Measurements from ENCODE around the gene CEACAM18. TPM values are rescaled to one million over a fixed set of nuclear protein-coding genes. Genes with fewer than 3 reads are reported as not detected.
A peak's percentile ranks its signal among the peaks of the same experiment; 100 is the strongest.
"Not testable (repeated sequence)": the region's sequence is repeated elsewhere in the genome, so short reads cannot be mapped to it uniquely, and the experiment has no call there.

CEACAM18 gene
- total RNA-seq, 4 donors from 2014 or later = not detected

DNA sequence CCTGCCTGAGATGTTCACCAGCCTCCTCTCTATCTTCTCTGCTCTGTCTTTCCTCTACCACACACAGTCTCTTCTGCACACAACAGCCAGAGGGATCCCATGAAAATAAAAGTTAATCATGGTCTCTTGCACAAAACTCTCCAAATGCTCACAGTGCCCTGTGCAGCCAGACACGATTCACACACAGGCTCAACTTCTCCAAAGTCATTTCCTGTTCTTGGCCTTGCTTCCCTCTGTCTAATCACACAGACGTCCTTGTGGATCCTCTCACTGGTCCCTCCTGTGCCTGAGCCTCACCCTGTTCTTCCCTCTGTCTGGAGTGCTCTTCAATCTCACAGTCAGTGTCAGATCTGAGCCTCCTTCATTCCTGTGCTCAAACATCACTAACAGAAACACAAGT, 15.4 kb downstream of the CEACAM18 start:
- no peak for ATAC-seq

DNA sequence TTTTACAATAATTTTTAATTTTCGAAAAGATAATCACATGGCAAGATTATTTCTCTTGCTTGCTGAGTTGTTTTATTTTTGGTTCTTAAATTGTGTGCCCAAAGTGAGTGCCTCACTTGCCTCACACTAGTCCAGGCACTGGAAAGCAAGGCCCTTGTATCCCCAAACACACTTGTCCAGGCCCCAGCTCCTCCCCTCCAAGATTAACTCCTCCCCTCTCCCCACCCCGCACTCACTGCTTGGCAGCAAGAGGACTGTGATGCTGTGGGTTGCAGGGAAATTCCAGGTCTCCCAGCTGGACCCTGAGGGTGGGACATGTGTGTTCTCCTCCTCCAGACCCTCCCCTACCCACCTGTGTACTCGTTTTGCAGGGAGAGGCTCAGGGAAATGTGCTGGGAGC, 19.3 kb downstream of the CEACAM18 start:
- TF ChIP-seq EP300 (IDR thresholded peaks at IDR 0.05) (no peak), POLR2A (IDR thresholded peaks at IDR 0.05) (no peak), POLR2AphosphoS5 (IDR thresholded peaks at IDR 0.05) (no peak)
- TF ChIP-seq, protein P1, sequence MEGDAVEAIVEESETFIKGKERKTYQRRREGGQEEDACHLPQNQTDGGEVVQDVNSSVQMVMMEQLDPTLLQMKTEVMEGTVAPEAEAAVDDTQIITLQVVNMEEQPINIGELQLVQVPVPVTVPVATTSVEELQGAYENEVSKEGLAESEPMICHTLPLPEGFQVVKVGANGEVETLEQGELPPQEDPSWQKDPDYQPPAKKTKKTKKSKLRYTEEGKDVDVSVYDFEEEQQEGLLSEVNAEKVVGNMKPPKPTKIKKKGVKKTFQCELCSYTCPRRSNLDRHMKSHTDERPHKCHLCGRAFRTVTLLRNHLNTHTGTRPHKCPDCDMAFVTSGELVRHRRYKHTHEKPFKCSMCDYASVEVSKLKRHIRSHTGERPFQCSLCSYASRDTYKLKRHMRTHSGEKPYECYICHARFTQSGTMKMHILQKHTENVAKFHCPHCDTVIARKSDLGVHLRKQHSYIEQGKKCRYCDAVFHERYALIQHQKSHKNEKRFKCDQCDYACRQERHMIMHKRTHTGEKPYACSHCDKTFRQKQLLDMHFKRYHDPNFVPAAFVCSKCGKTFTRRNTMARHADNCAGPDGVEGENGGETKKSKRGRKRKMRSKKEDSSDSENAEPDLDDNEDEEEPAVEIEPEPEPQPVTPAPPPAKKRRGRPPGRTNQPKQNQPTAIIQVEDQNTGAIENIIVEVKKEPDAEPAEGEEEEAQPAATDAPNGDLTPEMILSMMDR (IDR thresholded peaks at IDR 0.05) = no peak
- peaks cover 24% of the 10 kb centered on the region for H3K27me3 ChIP-seq
- H3K36me3 ChIP-seq = no peaks in the 10 kb centered on the region
- no peak for ATAC-seq
- no peaks in the 10 kb centered on the region for H3K4me1 ChIP-seq
- H3K9me3 ChIP-seq = no peaks in the 10 kb centered on the region
- H3K27ac ChIP-seq = no peak overlapping the region
- H3K4me3 ChIP-seq = no peak overlapping the region
- 33 to 73% methylated on average over 1 to 2 of the region's 3 CpGs for WGBS, 2 donors (ENCODE audit: low coverage in 1 of 2)

More for the DNA sequence above, 15.4 kb downstream of the CEACAM18 start:
- no peaks in the 10 kb centered on the region for H3K4me1 ChIP-seq
- no peak overlapping the region for H3K27ac ChIP-seq
- peaks cover 38% of the 10 kb centered on the region for H3K27me3 ChIP-seq
- H3K4me3 ChIP-seq = no peak overlapping the region
- no peaks in the 10 kb centered on the region for H3K36me3 ChIP-seq
- 27% methylated on average over 2 of the region's 2 CpGs for WGBS, 2 donors (ENCODE audit: low coverage in 1 of 2)
- no peak for TF ChIP-seq POLR2AphosphoS5 (IDR thresholded peaks at IDR 0.05)
- TF ChIP-seq POLR2A (IDR thresholded peaks at IDR 0.05) = no peak
- TF ChIP-seq, protein P1 (IDR thresholded peaks at IDR 0.05) = no peak
- TF ChIP-seq EP300 (IDR thresholded peaks at IDR 0.05) = no peak
- no peaks in the 10 kb centered on the region for H3K9me3 ChIP-seq

DNA sequence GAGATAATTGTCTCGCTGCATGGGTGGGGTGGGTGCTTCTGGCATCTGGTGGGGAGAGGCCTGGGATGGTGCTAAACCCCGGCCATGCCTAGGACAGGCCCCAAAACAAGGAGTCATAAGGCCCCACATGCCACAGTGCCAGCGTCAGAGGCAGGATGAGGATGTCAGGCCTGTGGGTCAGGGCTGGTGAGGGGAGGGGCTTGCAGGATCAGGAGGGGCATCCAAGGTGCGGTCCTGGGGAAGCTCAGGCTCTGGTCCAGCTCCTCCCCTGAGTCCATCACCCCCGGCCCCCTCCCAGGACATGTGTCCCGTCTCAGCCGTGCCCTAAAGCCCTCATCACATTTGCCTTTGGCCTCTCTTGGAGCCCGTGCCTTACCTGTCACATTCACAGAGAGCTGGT, 22.6 kb downstream of the CEACAM18 start:
- not testable (repeated sequence) for H3K4me3 ChIP-seq, H3K36me3 ChIP-seq, H3K4me1 ChIP-seq, H3K27ac ChIP-seq, ATAC-seq
- WGBS, 2 donors (ENCODE audit: low coverage in 1 of 2) = 49% methylated on average over 5 of the region's 8 CpGs; no CpG with 5 or more reads in 1 of the 2 donors
- Histone ChIP-seq H3K9me3 (peaks cover 0 to 17% (median 0%) of the 10 kb centered on the region in 3 donors), H3K27me3 (peaks cover 14% of the 10 kb centered on the region)

DNA sequence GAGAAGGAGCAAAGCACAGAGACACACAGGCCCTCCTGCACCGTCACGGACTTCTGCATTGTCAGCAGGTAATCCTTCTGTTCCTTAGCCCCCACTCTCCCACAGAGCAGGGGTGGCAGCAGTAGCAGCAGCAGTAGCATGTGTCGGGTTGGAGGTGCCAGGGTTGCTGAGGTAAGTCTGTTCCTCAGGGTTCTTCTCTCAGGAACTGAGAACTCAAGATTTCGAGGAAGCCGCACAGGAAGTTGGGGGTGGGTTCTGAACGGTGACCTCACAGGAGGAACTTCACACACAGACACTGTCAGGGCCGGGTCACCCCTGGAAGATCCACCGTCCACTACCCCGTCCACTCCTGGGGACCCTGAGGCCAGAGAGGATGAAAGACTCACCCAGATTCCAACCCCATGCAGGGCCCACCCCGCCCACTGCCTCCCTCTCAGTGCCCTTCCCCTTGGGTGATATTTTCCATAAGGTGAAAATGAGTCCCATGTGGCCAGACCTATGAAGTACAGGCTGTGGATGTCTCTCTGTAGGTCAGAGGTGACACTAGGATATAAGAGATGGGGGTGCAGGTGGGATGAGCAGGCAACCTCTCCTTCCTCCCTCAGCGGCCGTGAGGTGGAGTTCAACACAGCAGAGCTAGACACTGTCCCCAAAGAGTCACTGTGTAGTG, 23.4 kb downstream of the CEACAM18 start, which contains the start of gene SIGLEC12:
Gene SIGLEC12, minus strand, starts transcription at position 207 of the 670 bp plus-strand sequence. Its CDS starts 67 bp downstream, at position 140.
- ATAC-seq = peak; percentile 19
- Histone ChIP-seq H3K27ac (no peak within 1 kb of the TSS), H3K4me1 (no peaks in the 10 kb centered on the region), H3K27me3 (peaks cover 14% of the 10 kb centered on the region), H3K4me3 (no peak within 1 kb of the TSS), H3K9me3 (peaks cover 0 to 17% (median 0%) of the 10 kb centered on the region in 3 donors), H3K36me3 (no peaks in the 10 kb centered on the region)
- 70 to 71% methylated on average over 1 to 3 of the region's 12 CpGs for WGBS, 2 donors (ENCODE audit: low coverage in 1 of 2)
- TF ChIP-seq POLR2A (IDR thresholded peaks at IDR 0.05) (no peak), POLR2AphosphoS5 (IDR thresholded peaks at IDR 0.05) (no peak), EP300 (IDR thresholded peaks at IDR 0.05) (no peak)
- TF ChIP-seq, protein P1 (IDR thresholded peaks at IDR 0.05) = no peak

DNA sequence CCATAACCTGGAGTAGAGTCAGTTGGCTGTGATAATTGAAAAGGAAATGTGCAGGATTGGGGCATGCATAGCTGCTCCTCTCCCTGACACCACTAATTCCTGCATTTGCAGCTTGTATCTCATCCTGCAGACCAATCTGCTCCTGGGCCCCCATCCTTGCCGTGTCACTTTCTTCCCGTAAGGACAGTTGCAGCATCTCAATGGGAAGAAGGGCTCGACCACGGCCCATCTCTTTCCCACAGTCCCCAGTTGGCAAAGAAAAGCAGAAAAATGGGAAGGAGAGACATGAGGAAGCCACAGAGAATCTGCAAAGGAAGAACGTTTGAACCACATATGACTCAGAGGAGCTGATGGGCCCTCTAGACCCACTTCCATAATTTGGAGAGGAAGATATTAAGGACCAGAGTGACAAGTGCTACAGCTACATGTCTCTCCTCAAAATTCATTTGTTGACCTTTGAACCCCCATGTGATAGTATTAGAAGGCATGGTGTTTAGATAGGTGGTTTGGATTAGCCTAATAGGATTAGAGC, 25.0 kb downstream of the CEACAM18 start:
- H3K36me3 ChIP-seq = no peaks in the 10 kb centered on the region
- H3K4me1 ChIP-seq = no peaks in the 10 kb centered on the region
- WGBS, 2 donors (ENCODE audit: low coverage in 1 of 2) = 40 to 83% methylated on average over 1 to 2 of the region's 5 CpGs
- no peak for ATAC-seq
- H3K27ac ChIP-seq = no peak overlapping the region
- no peak overlapping the region for H3K4me3 ChIP-seq
- peaks cover 0 to 17% (median 0%) of the 10 kb centered on the region in 3 donors for H3K9me3 ChIP-seq
- H3K27me3 ChIP-seq = peaks cover 17% of the 10 kb centered on the region
- TF ChIP-seq POLR2A (IDR thresholded peaks at IDR 0.05) = no peak
- TF ChIP-seq POLR2AphosphoS5 (IDR thresholded peaks at IDR 0.05) = no peak
- TF ChIP-seq, protein P1 (IDR thresholded peaks at IDR 0.05) = no peak
- no peak for TF ChIP-seq EP300 (IDR thresholded peaks at IDR 0.05)

Data from gastroesophageal sphincter (tissue), 4 donors.